ENCODE data around the gene KCP. TPM values are rescaled to one million over a fixed set of nuclear protein-coding genes. Genes with fewer than 3 reads are reported as not detected.

The KCP gene
- total RNA-seq (2022; extraction: Qiagen RNA extraction; ENCODE audit: low read depth): 0.12 to 0.36 TPM (median 0.18 TPM) in 5 replicates

DNA sequence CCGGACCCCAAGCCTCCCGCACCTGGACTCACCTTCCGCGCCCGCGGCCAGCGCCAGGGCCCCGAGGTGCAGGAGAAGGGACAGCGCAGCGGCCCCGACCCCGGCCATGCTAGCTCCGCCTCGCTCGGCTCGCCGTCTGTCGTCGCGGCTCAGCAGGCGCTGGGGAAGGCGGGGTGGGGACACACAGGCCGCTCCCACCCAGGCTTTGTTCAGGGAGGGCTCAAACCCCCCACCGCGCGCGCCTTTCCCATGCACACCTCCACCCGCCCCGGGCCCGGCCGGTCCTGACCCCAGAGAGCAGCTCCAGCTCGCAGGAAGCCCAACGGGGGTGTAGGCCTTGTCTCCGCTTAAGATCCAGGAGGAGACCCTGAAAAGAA, at the start of gene KCP:
Gene KCP, minus strand, starts transcription at position 141 of the 377 bp plus-strand sequence. Its CDS starts 33 bp downstream, at position 108.

DNA sequence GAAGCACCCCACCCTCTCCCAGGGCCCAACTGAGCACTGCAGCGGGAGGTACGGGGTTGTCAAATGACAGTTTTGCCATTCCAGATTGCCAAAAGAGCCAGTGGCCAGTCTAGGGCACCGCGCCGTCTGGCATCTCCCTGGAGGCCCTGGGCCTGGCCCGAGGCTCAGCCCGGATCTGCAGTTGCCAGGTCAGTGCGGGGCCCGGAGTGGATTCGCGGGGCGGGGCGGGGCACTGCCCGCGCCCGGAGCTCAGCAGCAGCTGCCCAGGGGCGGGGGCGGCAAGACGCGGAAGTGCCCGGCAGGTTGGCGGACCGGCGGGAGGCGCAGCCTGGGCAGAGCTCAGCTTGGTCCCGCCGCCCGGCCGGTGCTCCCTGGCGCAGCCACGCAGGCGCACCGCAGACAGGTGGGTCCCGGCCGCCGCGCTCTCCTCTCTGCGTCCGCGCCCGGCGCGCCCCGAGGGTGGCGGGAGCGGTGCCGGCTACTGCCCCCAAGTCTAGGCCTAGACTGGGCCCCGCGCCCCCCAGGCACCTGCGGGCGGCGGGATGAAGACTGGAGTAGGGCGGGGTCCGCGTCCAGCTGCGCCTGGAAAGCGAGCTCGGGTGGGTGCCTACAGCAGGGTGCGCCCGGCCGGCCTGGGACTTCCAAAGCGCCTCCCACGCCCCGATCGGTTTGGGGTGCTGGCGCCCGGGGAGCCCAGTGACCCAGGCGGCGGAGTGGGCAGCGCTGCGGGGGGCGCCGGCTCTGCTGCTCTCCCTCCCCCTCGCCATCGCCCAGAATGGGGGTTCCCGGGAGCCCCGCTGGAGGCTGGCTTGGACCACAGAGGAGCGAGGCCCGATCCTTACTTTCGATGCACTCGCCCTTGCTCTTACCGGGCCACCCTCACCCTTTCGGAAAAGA, 27.4 kb upstream of the KCP start, which contains the start of gene IRF5:
Gene IRF5, plus strand, starts transcription at position 281 of the 897 bp plus-strand sequence. CDS start 4,155 bp downstream, outside the sequence.

DNA sequence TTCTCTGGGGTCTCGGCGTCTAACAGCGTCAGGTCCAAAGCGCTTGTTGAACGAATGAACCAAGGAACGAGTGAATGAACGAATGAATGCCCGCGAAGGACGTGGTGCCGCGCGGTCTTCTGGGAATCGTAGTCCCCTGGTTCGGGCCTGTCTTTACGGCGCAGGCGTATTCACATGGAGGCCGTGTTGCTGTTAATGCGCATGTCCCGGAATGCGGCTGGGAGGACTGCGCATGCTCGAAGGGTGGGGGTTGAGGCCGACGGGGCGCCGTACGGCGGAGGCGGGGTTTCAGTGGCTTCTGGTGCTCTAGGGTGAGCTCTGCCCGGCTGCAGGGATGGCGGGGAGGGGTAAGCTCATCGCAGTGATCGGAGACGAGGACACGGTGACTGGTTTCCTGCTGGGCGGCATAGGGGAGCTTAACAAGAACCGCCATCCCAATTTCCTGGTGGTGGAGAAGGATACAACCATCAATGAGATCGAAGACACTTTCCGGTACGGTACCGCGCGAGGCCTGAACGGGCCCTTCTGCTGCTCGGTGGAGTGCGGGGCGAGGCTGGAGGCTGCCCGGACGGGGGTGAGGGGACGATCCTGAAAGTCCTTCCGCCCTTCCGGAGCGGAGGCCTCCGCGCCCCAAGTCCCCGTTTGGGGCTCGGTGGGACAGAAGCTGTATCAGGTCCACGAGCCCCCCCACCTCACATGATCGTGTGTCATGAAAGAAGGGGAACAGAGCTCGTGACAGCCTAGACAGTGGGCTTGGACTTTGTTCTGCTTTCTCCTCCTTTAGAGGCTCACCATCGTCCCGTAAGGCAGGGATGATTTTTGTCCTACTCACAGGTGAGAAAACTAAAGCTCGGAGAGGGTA, 47.7 kb downstream of the KCP start, which contains the start of gene ATP6V1F:
Gene ATP6V1F, plus strand, starts transcription at position 286 of the 862 bp plus-strand sequence. Its CDS starts 49 bp downstream, at position 335.

DNA sequence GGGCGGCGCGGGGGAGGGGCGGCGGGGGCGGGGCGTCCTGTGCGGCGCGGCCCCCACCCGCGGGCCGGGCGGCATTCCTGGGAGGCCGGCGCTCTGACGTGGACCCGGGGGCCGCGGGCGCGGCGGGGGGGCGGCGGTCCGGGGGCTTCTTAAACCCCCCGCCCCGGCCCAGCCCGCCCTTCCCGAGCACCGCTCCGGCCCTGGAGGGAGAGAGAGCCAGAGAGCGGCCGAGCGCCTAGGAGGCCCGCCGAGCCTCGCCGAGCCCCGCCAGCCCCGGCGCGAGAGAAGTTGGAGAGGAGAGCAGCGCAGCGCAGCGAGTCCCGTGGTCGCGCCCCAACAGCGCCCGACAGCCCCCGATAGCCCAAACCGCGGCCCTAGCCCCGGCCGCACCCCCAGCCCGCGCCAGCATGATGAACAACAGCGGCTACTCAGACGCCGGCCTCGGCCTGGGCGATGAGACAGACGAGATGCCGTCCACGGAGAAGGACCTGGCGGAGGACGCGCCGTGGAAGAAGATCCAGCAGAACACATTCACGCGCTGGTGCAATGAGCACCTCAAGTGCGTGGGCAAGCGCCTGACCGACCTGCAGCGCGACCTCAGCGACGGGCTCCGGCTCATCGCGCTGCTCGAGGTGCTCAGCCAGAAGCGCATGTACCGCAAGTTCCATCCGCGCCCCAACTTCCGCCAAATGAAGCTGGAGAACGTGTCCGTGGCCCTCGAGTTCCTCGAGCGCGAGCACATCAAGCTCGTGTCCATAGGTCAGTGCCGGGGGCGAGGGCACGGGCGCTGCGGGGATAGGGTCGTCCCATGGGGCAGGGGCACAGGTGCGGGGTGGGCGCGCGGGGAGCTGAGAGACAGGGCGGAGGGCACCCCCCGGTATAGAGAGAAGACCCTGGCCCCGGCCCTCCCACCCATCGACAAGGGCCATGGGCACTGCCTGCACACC, 80.0 kb downstream of the KCP start, which contains the start of gene FLNC:
Gene FLNC, plus strand, starts transcription at position 176 of the 947 bp plus-strand sequence. Its CDS starts 232 bp downstream, at position 408.

Other genes with a start within 250 kb of the KCP start
- 0.52 to 1.2 TPM (median 0.75 TPM) in 5 replicates for gene GARIN1A, start 238.4 kb downstream of the KCP start, total RNA-seq (2022; extraction: Qiagen RNA extraction; ENCODE audit: low read depth)
- gene CALU, start 171.3 kb downstream of the KCP start, total RNA-seq (2022; extraction: Qiagen RNA extraction; ENCODE audit: low read depth): 128 to 227 TPM (median 156 TPM) in 5 replicates
- gene OPN1SW, start 134.9 kb downstream of the KCP start, total RNA-seq (2022; extraction: Qiagen RNA extraction; ENCODE audit: low read depth): not detected in 5 replicates
- gene CCDC136, start 118.7 kb downstream of the KCP start, total RNA-seq (2022; extraction: Qiagen RNA extraction; ENCODE audit: low read depth): 1.7 to 3.6 TPM (median 2.1 TPM) in 5 replicates
- 2.6 to 7.3 TPM (median 4.4 TPM) in 5 replicates for gene FLNC, start 80.3 kb downstream of the KCP start, total RNA-seq (2022; extraction: Qiagen RNA extraction; ENCODE audit: low read depth)
- gene ATP6V1F, start 47.9 kb downstream of the KCP start, total RNA-seq (2022; extraction: Qiagen RNA extraction; ENCODE audit: low read depth): 232 to 276 TPM (median 256 TPM) in 5 replicates
- gene IRF5, start 27.2 kb upstream of the KCP start, total RNA-seq (2022; extraction: Qiagen RNA extraction; ENCODE audit: low read depth): 11.4 to 16.7 TPM (median 13.6 TPM) in 5 replicates
- 41.8 to 47.3 TPM (median 43.4 TPM) in 5 replicates for gene TNPO3, start 144.4 kb upstream of the KCP start, total RNA-seq (2022; extraction: Qiagen RNA extraction; ENCODE audit: low read depth)
- gene TSPAN33, start 234.0 kb upstream of the KCP start, total RNA-seq (2022; extraction: Qiagen RNA extraction; ENCODE audit: low read depth): 5.4 to 6.9 TPM (median 6.5 TPM) in 5 replicates

Data from A549 treated with ZK216348 at 1 μM for 4 hours (cell line).